Measurements from ENCODE around the gene ANTKMT. TPM values are rescaled to one million over a fixed set of nuclear protein-coding genes. Genes with fewer than 3 reads are reported as not detected.

Gene ANTKMT
- total RNA-seq, 1 experiment from 2014 or later = 55.0 TPM

DNA sequence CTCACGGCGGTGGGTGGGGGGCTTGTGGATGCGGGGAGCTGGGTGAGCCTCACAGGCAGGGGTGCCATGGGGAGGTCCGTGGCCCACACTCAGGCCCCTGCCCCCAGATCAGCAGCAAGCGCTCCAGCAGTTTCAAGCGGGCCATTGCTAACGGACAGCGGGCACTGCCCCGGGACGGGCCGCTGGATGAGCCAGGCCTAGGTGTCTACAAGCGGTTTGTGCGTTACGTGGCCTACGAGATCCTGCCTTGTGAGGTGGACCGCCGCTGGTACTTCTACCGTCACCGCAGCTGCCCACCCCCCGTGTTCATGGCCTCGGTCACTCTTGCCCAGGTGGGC, 44.4 kb upstream of the ANTKMT start:
- intact Hi-C loops (cut with micrococcal nuclease; ENCODE audit: unreplicated experiment) = no loop called here
- Histone ChIP-seq H2AFZ (no peak overlapping the region), H3K4me1 (replicated peaks; ENCODE audit: insufficient read depth) (peaks cover 7% of the 10 kb centered on the region), H3K27me3 (ENCODE audit: insufficient read depth, low read depth) (no peaks in the 10 kb centered on the region), H3K9me2 (ENCODE audit: insufficient read depth) (no peaks in the 10 kb centered on the region), H3K4me2 (no peak overlapping the region), H4K20me1 (ENCODE audit: insufficient read depth) (peaks cover 9% of the 10 kb centered on the region), H3K27ac (no peak overlapping the region), H3K9me3 (ENCODE audit: insufficient read depth, low read depth) (no peaks in the 10 kb centered on the region), H3K79me2 (ENCODE audit: low read depth) (peaks cover 10% of the 10 kb centered on the region), H3K4me3 (no peak overlapping the region), H3F3A (ENCODE audit: insufficient read depth, low read depth) (peaks cover 17% of the 10 kb centered on the region; the same call in 1 of the 2 replicates), H3K36me3 (ENCODE audit: low read depth) (no peaks in the 10 kb centered on the region)
- CTCF ChIA-PET = interaction anchor here (0.6 to 1.1 kb wide), 3 partner anchors 16 to 678 kb away, joined by 3 to 7 read pairs (median 4); no protein-coding TSS in a partner anchor
- no TSS peak for BruUV-seq (replicated peaks)
- POLR2A ChIA-PET (ENCODE audit: unreplicated experiment) = interaction anchor here (0.6 kb wide), 1 partner anchor 271 kb away, joined by 5 read pairs; no protein-coding TSS in a partner anchor
- no peak for DNase-seq
- TF ChIP-seq EZH2 (IDR thresholded peaks at IDR 0.05; ENCODE audit: low read depth) (no peak), CTCF (conservative IDR thresholded peaks at IDR 0.05) (no peak)

DNA sequence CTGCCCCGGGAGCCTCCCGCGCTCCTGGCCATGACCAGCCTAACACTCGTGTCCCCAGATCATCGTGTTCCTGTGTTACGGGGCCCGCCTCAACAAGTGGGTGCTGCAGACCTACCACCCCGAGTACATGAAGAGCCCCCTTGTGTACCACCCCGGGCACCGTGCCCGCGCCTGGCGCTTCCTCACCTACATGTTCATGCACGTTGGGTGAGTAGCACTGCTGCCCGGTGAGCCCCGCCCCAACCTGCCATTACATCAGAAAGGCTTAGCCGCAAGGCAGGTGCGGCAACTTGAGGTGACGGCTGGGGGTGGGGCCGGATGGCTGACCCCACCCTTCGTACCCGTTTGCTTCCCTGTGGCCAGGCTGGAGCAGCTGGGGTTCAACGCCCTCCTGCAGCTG, 44.0 kb upstream of the ANTKMT start:
- Histone ChIP-seq H3K27me3 (ENCODE audit: insufficient read depth, low read depth) (no peaks in the 10 kb centered on the region), H3K36me3 (ENCODE audit: low read depth) (no peaks in the 10 kb centered on the region; the same call in 1 of the 2 replicates), H2AFZ (no peak overlapping the region), H3K9me2 (ENCODE audit: insufficient read depth) (no peaks in the 10 kb centered on the region), H3K9me3 (ENCODE audit: insufficient read depth, low read depth) (no peaks in the 10 kb centered on the region), H3K4me2 (no peak overlapping the region), H3K4me3 (no peak overlapping the region), H3K4me1 (replicated peaks; ENCODE audit: insufficient read depth) (peaks cover 11% of the 10 kb centered on the region), H3K27ac (no peak overlapping the region), H3F3A (ENCODE audit: insufficient read depth, low read depth) (peaks cover 21% of the 10 kb centered on the region; the same call in 1 of the 2 replicates), H4K20me1 (ENCODE audit: insufficient read depth) (peaks cover 13% of the 10 kb centered on the region), H3K79me2 (ENCODE audit: low read depth) (peaks cover 14% of the 10 kb centered on the region)
- ChIA-PET CTCF (interaction anchor here (0.6 kb wide), 1 partner anchor 27 kb away, joined by 7 read pairs; no protein-coding TSS in a partner anchor), POLR2A (ENCODE audit: unreplicated experiment) (no interaction called here)
- DNase-seq = peak; percentile 60 to 91
- TF ChIP-seq CTCF (conservative IDR thresholded peaks at IDR 0.05) (no peak), EZH2 (IDR thresholded peaks at IDR 0.05; ENCODE audit: low read depth) (no peak)
- intact Hi-C loops (cut with micrococcal nuclease; ENCODE audit: unreplicated experiment) = loop anchor here (1.0 kb wide), 1 partner anchor 8 kb away; no protein-coding TSS in a partner anchor
- BruUV-seq (replicated peaks) = no TSS peak

DNA sequence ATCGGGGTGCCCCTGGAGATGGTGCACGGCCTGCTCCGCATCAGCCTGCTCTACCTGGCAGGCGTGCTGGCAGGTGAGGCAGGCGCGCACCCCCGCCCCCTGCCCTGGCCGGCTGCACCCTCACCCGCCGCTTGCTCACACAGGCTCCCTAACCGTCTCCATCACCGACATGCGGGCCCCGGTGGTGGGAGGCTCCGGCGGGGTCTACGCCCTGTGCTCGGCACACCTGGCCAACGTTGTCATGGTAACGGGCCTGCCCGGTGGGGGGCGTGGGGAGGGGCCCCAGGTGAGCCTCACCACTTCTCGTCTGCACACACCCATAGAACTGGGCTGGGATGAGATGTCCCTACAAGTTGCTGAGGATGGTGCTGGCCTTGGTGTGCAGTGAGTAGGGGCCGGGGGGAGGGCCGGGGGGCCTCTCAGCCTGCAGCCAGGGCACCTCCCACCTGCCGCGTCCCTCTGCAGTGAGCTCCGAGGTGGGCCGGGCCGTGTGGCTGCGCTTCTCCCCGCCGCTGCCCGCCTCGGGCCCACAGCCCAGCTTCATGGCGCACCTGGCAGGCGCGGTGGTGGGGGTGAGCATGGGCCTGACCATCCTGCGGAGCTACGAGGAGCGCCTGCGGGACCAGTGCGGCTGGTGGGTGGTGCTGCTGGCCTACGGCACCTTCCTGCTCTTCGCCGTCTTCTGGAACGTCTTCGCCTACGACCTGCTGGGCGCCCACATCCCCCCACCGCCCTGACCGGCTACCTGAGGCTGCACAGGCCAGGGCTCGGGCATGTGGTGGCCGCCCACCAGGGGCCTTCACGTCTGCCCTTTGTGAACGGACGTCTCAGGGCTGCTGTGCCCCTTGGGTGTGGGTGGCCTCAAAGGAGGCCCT, 43.4 kb upstream of the ANTKMT start:
- Histone ChIP-seq H3K27me3 (ENCODE audit: insufficient read depth, low read depth) (no peaks in the 10 kb centered on the region), H3F3A (ENCODE audit: insufficient read depth, low read depth) (peaks cover 27% of the 10 kb centered on the region; the same call in 1 of the 2 replicates), H3K4me2 (no peak overlapping the region), H4K20me1 (ENCODE audit: insufficient read depth) (peaks cover 19% of the 10 kb centered on the region), H3K9me3 (ENCODE audit: insufficient read depth, low read depth) (no peaks in the 10 kb centered on the region), H3K79me2 (ENCODE audit: low read depth) (peaks cover 20% of the 10 kb centered on the region), H3K36me3 (ENCODE audit: low read depth) (no peaks in the 10 kb centered on the region; the same call in 1 of the 2 replicates), H3K27ac (no peak overlapping the region), H3K4me3 (no peak overlapping the region), H3K9me2 (ENCODE audit: insufficient read depth) (no peaks in the 10 kb centered on the region), H2AFZ (no peak overlapping the region), H3K4me1 (replicated peaks; ENCODE audit: insufficient read depth) (peaks cover 17% of the 10 kb centered on the region)
- BruUV-seq (replicated peaks) = no TSS peak
- POLR2A ChIA-PET (ENCODE audit: unreplicated experiment) = interaction anchor here (0.7 kb wide), 1 partner anchor 17 kb away, joined by 4 read pairs; no protein-coding TSS in a partner anchor
- TF ChIP-seq CTCF (conservative IDR thresholded peaks at IDR 0.05) (no peak), EZH2 (IDR thresholded peaks at IDR 0.05; ENCODE audit: low read depth) (no peak)
- CTCF ChIA-PET = interaction anchor here (0.6 kb wide), 1 partner anchor 28 kb away, joined by 7 read pairs; no protein-coding TSS in a partner anchor
- DNase-seq = no peak
- intact Hi-C loops (cut with micrococcal nuclease; ENCODE audit: unreplicated experiment) = loop anchor here (1.0 kb wide), 1 partner anchor 8 kb away; no protein-coding TSS in a partner anchor

Measured in PC-9 (cell line).